ENCODE data around the gene RABGAP1L.

The RABGAP1L gene

DNA sequence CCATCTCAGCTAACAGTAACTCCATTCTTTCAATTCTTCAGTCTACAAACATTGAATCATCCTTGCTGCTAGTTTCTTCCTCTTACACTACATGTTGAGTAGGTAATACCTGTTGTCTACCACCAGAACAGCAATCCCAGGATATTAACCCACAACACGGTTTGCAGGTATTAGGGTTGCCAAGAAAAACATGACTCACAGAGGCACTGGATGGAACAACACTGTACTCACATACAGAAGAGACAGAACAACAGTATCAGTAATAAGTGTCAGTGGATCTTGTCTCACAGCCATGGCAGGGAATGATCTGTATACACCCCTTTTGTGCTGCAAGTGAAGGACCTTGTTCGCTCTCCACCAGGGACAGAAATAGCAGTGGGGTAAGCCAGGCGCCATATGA, 500.5 kb downstream of the RABGAP1L start:
- no peak overlapping the region for H3K9ac ChIP-seq
- H3K4me2 ChIP-seq: no peak overlapping the region
- H3K79me2 ChIP-seq (ENCODE audit: insufficient read depth, low read depth): no peaks in the 10 kb centered on the region
- H3K4me3 ChIP-seq (IDR thresholded peaks at IDR 0.05; ENCODE audit: insufficient read depth, low read depth, low read length): no peak overlapping the region
- no peak overlapping the region for H3K27ac ChIP-seq
- no peaks in the 10 kb centered on the region for H3K36me3 ChIP-seq (ENCODE audit: insufficient read depth)
- no peaks in the 10 kb centered on the region for H4K20me1 ChIP-seq (ENCODE audit: insufficient read depth)
- TF ChIP-seq, protein P1, sequence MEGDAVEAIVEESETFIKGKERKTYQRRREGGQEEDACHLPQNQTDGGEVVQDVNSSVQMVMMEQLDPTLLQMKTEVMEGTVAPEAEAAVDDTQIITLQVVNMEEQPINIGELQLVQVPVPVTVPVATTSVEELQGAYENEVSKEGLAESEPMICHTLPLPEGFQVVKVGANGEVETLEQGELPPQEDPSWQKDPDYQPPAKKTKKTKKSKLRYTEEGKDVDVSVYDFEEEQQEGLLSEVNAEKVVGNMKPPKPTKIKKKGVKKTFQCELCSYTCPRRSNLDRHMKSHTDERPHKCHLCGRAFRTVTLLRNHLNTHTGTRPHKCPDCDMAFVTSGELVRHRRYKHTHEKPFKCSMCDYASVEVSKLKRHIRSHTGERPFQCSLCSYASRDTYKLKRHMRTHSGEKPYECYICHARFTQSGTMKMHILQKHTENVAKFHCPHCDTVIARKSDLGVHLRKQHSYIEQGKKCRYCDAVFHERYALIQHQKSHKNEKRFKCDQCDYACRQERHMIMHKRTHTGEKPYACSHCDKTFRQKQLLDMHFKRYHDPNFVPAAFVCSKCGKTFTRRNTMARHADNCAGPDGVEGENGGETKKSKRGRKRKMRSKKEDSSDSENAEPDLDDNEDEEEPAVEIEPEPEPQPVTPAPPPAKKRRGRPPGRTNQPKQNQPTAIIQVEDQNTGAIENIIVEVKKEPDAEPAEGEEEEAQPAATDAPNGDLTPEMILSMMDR (conservative IDR thresholded peaks at IDR 0.05; ENCODE audit: low read depth, low read length): no peak
- no peaks in the 10 kb centered on the region for H3K27me3 ChIP-seq (ENCODE audit: insufficient read depth, low read depth)
- H2AFZ ChIP-seq (ENCODE audit: low read depth): no peak overlapping the region
- no peaks in the 10 kb centered on the region for H3K4me1 ChIP-seq (ENCODE audit: low read depth, poor library complexity, severe bottlenecking)

DNA sequence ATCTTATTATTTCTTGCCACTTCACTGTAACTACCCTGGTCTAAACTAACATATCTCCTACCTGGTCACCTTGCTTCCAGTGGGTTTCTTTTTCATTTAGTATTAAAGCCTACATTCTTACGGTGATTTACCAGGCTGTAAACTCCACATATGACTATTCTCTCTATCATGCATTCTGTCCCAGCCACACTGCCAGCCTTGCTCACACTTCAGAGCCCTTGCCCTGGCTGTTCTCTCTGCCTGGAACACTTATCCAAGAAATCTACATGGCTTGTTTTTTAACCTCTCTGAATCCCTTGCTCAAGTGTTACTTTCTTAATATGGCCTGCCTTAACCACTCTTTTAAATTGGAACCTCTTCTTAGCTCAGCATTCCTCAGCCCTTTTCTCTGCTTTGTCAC, 501.2 kb downstream of the RABGAP1L start:
- TF ChIP-seq, protein P1 (conservative IDR thresholded peaks at IDR 0.05; ENCODE audit: low read depth, low read length): no peak
- no peak overlapping the region for H3K27ac ChIP-seq
- H3K9ac ChIP-seq: no peak overlapping the region
- H3K27me3 ChIP-seq (ENCODE audit: insufficient read depth, low read depth): no peaks in the 10 kb centered on the region
- H3K4me3 ChIP-seq (IDR thresholded peaks at IDR 0.05; ENCODE audit: insufficient read depth, low read depth, low read length): no peak overlapping the region
- H3K79me2 ChIP-seq (ENCODE audit: insufficient read depth, low read depth): no peaks in the 10 kb centered on the region
- H4K20me1 ChIP-seq (ENCODE audit: insufficient read depth): no peaks in the 10 kb centered on the region
- no peak overlapping the region for H2AFZ ChIP-seq (ENCODE audit: low read depth)
- no peak overlapping the region for H3K4me2 ChIP-seq
- H3K36me3 ChIP-seq (ENCODE audit: insufficient read depth): no peaks in the 10 kb centered on the region
- no peaks in the 10 kb centered on the region for H3K4me1 ChIP-seq (ENCODE audit: low read depth, poor library complexity, severe bottlenecking)

GRCh38 chr1:174663358-174663757, 504.0 kb downstream of the RABGAP1L start:
- Histone ChIP-seq H3K27ac (no peak overlapping the region), H3K36me3 (ENCODE audit: insufficient read depth) (no peaks in the 10 kb centered on the region), H3K4me3 (IDR thresholded peaks at IDR 0.05; ENCODE audit: insufficient read depth, low read depth, low read length) (no peak overlapping the region), H3K9ac (no peak overlapping the region), H3K4me2 (no peak overlapping the region), H3K79me2 (ENCODE audit: insufficient read depth, low read depth) (no peaks in the 10 kb centered on the region), H3K4me1 (ENCODE audit: low read depth, poor library complexity, severe bottlenecking) (no peaks in the 10 kb centered on the region), H2AFZ (ENCODE audit: low read depth) (no peak overlapping the region), H3K27me3 (ENCODE audit: insufficient read depth, low read depth) (no peaks in the 10 kb centered on the region), H4K20me1 (ENCODE audit: insufficient read depth) (no peaks in the 10 kb centered on the region)
- TF ChIP-seq, protein P1 (conservative IDR thresholded peaks at IDR 0.05; ENCODE audit: low read depth, low read length): no peak

DNA sequence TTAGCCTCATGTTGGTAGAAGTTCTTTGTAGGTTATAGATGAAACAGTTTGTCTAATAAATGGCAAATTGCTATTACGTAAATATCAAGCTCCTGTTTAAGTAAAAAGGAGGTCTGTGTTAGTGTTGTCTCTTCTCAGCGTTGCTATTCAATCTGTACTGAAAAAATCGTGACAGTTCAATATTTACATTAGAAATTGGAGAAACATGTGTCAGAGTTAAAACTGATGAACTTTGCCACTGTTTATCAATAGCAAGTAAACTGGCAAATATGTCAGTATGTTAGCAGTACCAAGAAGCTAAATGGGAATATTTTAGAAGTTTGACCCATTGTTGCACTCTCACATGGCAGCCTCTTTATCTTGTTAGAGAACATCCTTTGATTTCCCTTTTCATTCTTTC, 506.9 kb downstream of the RABGAP1L start:
- no peaks in the 10 kb centered on the region for H3K79me2 ChIP-seq (ENCODE audit: insufficient read depth, low read depth)
- H3K4me2 ChIP-seq: no peak overlapping the region
- no peak overlapping the region for H3K27ac ChIP-seq
- H2AFZ ChIP-seq (ENCODE audit: low read depth): no peak overlapping the region
- H3K27me3 ChIP-seq (ENCODE audit: insufficient read depth, low read depth): no peaks in the 10 kb centered on the region
- no peak overlapping the region for H3K9ac ChIP-seq
- H3K4me3 ChIP-seq (IDR thresholded peaks at IDR 0.05; ENCODE audit: insufficient read depth, low read depth, low read length): no peak overlapping the region
- TF ChIP-seq, protein P1 (conservative IDR thresholded peaks at IDR 0.05; ENCODE audit: low read depth, low read length): no peak
- H3K36me3 ChIP-seq (ENCODE audit: insufficient read depth): no peaks in the 10 kb centered on the region
- no peaks in the 10 kb centered on the region for H3K4me1 ChIP-seq (ENCODE audit: low read depth, poor library complexity, severe bottlenecking)
- no peaks in the 10 kb centered on the region for H4K20me1 ChIP-seq (ENCODE audit: insufficient read depth)
